Activated gamma-delta T cell treated with Interleukin-2 at 50 U/mL for 16 hours (primary cell): ENCODE results near the gene DOCK4.
"Not testable (repeated sequence)": the region's sequence is repeated elsewhere in the genome, so short reads cannot be mapped to it uniquely, and the experiment has no call there.

Source experiments
- DNase-seq: peaks from one replicate; pipeline ENCODE4 v3.0.0-alpha.2; 2020

The DOCK4 gene, protein sequence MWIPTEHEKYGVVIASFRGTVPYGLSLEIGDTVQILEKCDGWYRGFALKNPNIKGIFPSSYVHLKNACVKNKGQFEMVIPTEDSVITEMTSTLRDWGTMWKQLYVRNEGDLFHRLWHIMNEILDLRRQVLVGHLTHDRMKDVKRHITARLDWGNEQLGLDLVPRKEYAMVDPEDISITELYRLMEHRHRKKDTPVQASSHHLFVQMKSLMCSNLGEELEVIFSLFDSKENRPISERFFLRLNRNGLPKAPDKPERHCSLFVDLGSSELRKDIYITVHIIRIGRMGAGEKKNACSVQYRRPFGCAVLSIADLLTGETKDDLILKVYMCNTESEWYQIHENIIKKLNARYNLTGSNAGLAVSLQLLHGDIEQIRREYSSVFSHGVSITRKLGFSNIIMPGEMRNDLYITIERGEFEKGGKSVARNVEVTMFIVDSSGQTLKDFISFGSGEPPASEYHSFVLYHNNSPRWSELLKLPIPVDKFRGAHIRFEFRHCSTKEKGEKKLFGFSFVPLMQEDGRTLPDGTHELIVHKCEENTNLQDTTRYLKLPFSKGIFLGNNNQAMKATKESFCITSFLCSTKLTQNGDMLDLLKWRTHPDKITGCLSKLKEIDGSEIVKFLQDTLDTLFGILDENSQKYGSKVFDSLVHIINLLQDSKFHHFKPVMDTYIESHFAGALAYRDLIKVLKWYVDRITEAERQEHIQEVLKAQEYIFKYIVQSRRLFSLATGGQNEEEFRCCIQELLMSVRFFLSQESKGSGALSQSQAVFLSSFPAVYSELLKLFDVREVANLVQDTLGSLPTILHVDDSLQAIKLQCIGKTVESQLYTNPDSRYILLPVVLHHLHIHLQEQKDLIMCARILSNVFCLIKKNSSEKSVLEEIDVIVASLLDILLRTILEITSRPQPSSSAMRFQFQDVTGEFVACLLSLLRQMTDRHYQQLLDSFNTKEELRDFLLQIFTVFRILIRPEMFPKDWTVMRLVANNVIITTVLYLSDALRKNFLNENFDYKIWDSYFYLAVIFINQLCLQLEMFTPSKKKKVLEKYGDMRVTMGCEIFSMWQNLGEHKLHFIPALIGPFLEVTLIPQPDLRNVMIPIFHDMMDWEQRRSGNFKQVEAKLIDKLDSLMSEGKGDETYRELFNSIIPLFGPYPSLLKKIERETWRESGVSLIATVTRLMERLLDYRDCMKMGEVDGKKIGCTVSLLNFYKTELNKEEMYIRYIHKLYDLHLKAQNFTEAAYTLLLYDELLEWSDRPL (N-terminal part only)

DNA sequence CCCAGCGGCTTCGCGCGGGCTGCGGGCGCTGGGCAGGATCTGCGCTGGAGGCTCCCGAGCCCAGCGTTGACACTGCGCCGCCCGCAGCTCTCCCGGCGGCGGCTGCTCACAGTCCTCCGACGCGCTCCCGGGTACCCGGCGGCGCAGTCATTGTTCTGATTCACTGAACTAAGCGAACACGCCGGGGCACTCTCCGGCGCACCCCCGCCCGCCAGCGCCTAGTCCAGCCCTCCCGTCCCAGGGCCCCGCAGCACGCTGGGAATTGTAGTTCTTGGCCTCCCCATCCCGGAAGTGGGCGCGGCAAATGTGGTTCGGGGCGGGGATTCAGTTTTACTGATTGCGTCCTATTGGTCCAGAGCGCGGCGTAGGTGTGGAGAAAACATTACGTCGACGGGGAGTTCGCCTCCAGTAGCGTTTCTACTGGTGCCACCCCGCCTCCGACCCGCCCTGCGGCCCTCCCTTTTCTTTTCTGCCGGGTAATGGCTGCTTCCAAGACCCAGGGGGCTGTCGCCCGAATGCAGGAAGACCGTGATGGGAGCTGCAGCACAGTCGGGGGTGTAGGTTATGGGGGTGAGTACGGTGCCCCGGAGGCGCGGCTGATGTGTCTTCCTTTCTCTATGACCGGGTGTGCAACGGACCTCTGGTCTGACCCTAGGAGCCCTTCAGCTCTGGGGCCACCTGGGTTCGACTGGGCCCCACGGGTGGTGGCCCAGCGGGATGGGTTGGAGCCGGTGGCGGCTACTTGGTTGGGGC, at the start of gene DOCK4, which contains the start of gene ZNF277:
Gene DOCK4 (minus strand): TSS at position 162 of the 753 bp plus-strand sequence. CDS start 261 bp downstream, outside the sequence.
Gene ZNF277 (plus strand): TSS at position 458 of the 753 bp plus-strand sequence. CDS start 22 bp downstream, at position 480.
- DNase-seq = peak; percentile 99

DNA sequence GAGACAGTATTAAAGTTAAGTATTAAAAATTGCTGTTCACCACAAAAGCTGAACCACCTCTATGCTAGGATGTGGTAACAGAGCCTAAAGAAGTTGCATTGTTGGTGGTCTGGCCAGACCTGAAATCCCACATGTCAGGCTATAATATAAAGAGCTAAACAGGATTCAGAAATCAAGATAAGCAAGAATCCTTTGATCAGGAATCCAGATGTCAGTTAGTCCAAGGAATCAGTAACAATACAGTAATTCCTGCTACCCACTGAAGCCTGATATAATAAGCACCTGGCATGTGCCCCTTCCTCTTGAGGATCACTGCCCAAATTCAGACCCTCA, 49.2 kb upstream of the DOCK4 start:
- no peak for DNase-seq

DNA sequence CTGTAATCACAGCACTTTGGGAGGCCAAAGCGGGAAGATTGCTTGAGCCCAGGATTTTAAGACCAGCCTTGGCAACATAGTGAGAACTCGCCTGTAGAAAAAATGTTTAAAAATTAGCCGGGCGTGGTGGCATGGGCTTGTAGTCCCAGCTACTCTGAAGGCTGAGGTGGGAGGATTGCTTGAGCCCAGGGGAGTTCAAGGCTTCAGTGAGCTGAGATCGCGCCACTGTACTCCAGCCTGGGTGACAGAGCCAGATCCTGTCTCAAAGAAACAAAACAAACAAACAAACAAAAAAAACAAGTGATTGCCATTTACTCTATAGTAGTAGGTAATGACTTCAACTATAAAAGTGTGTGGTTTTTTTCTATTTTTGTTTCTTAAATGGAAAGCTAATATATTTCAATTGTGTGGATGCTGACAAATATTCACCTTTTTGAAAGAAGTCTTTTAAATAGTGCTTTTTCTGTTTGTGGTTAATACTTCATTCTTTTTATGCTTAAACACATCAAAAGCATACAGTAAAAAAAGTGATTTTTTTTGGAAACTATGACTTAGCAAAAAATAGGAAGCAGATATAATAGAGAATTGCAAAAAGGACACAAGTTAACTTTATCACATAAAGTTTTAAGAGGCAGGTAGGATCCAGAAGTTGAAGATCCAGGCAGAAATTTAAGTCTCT, 48.6 kb upstream of the DOCK4 start:
- no peak for DNase-seq

DNA sequence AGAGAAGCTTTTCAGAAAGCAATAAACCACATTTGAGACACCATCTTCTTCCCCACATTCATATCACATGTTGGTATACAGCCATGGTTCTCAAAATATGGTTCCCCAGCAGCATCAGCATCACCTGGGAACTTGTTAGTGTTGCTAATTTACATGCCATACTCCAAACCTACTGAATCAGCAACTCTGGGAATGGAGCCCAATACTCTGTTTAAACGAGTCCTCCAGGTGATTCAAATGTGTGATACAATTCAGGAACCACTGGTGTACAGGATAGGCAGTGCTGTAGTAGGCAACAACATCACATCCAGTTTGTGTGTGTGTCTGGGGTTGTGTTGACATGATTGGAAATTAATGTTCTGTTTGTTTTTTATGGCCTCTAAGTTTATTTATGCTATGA, 48.0 kb upstream of the DOCK4 start:
- no peak for DNase-seq

DNA sequence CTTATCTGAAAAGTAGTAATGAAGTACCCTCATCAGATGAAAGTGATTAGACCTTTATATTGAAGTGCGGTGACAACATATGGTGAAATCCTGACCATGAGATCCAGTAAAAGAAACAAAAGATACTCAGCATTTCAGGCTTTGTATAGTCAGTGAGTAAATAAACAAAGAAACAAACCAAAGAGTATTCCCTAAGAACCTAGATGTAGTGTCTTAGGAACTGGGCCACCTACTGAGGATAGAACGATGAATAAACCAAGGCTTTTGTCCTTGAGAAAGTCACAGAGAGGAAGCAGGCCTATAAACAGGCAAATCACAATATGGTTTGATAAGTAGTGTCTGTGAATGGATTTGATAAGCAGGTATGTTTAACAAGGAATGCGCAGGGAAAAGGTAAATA, 46.5 kb upstream of the DOCK4 start:
- DNase-seq = no peak

DNA sequence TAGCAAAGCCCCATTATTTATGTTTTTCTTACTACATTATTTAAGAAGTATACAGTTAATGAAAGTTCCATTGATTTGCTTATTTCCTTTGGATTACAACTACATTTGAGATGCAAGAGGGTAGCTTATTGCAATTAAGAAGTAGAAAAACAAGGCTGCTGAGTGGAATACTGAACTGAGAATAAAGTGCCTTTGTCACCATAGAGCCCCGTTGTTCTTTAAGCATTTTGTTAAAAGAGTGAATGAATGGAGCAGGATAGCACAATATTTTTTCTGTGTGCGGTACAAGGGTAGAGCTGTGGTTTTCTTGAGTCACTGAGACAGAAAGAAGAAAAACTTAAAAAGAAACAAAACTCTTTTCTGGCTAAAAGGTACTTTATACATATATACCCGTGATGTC, 45.9 kb upstream of the DOCK4 start:
- no peak for DNase-seq

DNA sequence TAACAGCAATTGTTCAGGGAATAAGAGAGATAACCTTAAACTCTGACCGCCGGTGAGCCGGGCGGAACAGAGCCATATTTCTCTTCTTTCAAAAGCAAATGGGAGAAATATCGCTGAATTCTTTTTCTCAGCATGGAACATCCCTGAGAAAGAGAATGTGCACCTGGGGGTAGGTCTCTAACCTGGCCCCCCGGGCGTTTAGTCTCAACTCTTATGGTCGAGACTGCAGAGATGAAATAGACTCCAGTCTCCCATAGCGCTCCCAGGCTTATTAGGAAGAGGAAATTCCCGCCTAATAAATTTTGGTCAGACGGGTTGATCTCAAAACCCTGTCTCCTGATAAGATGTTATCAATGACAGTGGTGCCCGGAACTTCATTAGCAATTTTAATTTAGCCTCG, 43.8 kb upstream of the DOCK4 start:
- not testable (repeated sequence) for DNase-seq

DNA sequence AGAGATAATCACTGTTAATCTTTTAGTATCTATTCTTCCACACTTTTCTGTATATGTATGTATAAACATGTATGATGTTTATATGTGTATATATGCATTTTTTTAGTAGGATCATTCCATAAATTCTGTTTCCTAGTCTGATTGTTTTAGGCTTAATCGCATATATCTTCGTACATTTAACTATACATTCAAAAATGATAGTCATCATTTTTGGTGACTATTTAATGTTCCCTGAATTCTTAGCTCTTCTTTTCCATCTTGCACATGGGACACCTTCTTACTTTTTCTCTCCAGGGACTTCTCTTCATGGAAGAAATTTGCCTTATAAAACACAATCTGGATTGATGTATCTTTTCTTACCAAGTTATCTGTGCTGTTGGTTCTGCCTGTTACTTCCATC, 42.4 kb upstream of the DOCK4 start:
- no peak for DNase-seq

DNA sequence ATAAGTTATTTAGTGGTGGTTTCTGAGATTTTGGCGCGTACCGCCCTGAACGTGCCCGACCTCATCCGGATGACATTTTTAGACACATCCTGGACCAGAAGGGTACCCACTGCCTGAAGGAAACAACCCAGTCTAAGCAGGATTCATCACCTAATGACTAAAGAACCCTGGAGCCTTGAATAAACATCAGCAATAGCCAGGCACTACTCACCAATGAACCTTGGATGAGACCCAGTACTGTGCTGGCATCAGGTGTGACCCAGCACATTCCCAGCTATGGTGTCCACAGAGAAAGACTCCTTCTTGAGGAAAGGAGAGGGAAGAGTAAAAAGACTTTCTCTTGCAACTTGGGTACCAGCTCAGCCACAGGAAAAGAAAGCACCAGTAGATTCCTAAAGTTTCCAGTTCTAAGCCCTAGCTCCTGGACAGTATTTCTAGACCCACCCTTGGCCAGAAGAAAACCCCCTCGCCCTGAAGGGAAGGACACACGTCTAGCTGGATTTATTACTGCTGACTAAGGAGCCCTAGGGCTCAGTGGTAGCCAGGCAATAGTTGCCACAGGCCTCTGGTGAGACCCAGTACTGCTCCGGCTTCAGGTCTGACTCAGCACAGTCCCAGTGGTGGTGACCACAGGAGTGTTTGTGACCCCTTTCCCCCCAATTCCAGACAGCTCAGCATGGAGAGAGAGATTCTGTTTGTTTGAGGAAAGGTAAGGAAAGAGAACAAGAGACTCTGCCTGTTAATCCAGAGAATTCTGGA, 32.8 kb upstream of the DOCK4 start:
- DNase-seq = no peak

DNA sequence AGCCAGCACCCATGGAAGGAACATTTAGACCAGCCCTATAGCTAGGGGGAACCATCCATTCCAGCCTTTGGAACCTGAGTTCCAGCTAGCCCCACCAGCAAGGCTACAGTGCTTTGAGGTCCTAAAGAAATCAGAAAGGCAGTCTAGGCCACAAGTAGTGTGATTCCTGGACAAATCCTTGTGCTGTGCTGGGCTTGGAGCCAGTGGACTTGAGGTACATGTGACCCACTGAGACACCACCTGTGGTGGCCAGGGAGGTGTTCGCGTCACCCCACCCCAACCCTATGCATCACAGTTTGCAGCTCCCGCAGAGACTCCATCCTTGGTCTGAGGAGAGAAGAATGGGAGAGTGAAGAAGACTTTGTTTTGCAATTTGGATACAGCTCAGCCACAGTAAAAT, 32.1 kb upstream of the DOCK4 start:
- no peak for DNase-seq

DNA sequence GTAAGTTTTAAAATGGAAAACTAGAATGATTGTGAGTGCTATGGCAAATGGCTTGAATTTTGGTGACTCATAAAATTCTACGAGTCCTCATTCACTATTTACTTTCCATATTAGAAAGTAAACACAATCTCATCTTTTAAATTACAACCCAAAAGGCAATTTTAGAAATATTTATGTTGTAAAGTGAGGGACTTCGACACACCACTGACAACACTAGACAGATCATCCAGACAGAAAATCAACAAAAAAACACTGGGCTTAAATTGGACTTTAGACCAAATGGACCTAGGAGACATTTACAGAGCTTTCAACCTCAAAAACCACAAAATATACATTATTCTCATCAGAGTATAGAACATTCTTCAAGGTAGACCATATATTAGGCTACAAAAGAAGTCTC, 30.4 kb upstream of the DOCK4 start:
- DNase-seq = no peak

DNA sequence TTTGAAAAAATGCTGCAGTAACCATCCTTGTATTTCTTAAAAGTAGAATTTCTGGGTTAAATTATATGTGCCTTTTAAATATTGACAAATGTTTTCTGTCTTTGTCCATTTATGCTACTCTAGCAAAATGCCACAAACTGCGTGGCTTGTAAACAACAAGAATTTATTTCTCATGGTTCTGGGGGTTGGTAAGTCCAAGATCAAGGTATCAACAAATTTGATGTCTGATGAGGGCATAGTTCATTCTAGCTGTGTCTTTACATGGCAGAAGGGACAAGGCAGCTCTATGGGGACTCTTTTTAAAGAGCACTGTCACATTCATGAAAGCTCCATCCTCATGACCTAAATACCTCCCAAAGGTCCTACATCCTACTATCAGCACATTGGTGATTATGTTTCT, 27.9 kb upstream of the DOCK4 start:
- DNase-seq = no peak

DNA sequence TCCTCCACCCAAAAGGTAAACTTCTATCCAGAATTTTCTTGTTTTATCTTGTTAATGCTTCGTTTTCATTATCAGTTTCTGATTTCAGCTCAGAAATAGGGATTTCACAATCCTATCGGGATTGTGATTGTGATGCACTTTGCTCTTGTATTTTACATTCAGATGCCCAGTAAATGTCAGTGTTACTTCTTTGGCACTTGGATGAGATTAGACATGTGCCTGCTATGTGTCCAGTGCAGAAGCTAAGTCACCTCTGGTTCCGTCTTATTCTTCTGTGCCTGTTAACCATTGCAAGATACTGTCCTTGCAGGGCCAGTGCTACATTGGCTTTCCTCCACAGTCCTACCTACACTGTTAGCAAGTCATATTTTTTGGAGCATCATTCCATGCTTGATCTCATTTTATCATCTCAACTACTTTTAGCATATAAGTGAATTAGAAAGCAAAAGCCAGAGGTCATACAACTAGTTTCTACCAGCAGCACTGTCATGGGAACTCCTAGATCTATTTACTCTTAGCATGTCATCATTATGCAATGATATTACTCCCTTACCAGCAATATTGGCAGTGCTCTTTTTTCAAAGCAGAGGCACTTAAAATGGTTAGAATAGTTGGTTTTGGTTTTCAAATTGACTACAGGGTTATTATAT, 27.0 kb upstream of the DOCK4 start:
- no peak for DNase-seq

DNA sequence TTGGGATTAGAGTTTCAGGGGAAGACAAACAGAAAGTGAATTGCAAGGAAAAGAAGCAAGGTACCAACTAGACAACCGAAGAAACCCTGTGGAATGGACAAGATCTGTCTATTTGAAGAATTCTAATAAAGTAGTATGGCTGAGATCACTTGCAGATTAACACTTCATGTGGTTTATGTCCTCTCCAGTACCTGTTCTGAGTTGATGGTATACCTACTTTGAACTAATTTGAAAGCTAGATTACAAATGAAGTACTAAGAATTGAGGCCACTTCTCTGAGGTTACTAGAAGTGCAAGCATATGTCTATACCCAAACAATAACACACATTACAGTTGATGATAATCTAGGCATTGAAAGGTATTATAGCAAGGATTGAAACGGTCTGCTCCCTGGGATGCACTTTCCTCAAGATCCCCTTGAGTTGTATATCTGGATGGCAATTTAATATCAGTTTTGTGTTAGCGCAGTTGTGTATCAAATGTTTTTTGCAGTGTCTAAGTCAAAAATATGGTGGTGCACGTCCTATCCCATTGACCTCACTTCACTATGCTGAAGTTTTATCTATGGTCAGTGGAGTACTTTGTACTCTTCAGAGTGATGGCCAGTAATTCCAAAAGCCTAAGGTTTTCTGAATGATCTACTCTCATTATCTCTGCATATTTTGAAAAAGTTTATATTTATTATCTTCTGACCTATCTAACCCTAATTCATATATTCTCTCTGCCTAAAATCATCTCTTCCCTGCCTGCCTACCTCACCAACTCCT, 26.2 kb upstream of the DOCK4 start:
- DNase-seq = no peak

DNA sequence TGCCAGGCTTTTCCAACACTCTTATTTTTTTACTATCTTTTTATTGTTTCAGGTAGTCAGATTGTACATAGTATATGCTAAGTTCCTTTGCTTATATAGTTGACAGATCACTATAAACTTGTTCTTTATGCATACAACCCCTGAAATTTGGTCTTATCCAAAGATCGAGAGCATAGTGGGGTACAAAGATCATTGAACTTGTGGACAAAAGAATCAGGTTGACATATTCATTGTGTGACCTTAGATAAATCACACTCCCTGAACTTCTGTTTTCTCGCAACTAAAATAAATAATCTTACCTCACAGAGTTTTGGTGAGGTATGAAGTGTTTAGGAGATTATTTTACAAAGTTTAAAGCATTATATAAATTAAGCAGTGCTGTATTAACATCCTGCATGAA, 22.4 kb upstream of the DOCK4 start:
- no peak for DNase-seq

DNA sequence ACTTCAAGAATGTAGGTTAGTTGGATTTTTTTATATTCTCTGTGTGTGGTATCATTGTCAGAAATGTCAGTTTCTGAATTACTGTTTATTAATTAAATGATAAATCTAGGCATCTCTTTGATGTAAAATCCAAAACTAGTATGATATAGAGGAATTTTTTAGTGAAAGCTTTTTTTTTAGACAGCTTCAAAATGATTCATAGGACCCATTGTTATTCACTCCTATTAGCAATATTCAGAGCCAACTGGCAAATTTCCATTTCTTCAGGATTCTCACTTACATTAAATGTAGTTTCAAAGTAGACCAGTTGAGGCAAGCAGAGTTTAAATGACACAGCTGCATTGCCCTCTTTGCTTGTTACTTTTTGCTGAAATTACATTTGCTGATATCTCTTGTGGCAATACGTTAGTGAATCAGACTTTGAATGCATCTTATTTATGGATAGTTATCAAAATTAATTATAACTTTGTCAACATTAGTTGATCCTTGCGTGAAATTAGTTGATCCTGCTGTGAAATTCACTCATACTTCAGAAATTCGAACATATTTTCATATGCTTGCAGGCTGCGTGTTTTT, 20.6 kb upstream of the DOCK4 start:
- no peak for DNase-seq

DNA sequence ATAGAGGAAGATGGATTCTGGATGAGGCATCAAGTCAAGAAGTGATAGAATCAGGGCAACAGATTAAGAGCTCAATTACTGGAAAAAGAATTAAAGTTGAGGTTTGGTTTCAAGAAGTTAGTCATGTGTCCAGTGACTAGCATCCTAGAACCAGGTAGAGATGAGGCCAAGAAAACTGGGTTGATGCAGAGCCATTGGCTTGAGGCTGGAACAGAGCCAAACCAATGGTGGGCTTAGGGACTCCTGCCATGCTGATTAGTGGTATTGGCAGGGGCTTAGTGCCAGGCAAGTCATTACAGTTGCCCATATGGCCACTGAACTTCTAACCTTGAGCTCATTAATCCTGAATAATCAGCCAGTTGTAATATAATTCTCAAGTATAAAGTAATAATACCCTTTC, 18.8 kb upstream of the DOCK4 start:
- DNase-seq = no peak

DNA sequence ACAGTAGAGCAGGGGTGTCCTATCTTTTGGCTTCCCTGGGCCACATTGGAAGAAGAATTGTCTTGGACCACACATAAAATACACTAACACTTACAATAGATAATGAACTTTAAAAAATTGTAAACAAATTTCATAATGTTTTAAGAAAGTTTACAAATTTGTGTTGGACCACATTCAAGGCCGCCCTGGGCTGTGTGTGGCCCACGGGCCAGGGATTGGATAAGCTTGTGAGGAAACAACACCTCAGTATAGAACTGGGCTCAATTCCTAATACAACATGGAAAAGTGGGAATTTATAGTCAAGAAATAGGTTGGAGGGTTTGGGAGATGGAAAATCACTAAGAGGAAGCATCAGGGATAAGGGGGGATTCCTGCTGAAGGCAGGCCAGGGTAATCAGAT, 18.0 kb upstream of the DOCK4 start:
- no peak for DNase-seq

DNA sequence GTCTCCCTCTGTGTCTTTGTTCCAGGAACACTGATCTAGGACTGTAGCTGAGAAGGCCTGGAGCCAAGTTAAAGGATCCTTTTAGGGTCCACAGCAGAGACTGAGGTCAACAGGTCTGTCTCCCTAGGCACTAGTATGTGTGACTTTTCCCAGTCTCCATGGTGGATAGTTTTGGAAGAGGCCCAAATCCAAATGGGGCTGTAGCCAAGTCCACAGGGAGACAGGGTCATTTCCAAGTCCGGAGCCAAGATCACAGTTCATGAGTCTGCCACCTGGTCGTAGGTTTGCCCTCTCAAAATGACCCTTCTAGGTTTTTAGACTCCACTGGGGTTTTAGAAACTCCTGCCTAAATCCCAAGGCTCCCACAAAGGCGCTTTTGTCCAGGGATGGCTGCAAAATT, 17.1 kb upstream of the DOCK4 start:
- no peak for DNase-seq
